Liver (tissue), 9 donors: ENCODE measurements around the gene KDM5A. TPM values are rescaled to one million over a fixed set of nuclear protein-coding genes. Genes with fewer than 3 reads are reported as not detected.

Experiments
- DNase-seq: peaks from one replicate; pipeline ENCODE4 v3.0.0-alpha.2; 2017; ENCODE audit warnings: low spot score
- H3K27ac ChIP-seq, 2 donors: one replicate each; pipeline ENCODE4 v1.7.0; 2013; ENCODE audit warnings: inconsistent platforms in 2 of 2, low read length in 2 of 2, control low read depth in 1 of 2, low read depth in 1 of 2, mild to moderate bottlenecking in 1 of 2
- H3K27me3 ChIP-seq, 4 donors: one replicate each; pipeline versions ENCODE4 v1.6.1 to v1.7.0; 2013; ENCODE audit warnings: low read length in 3 of 4, inconsistent platforms in 1 of 4, mild to moderate bottlenecking in 1 of 4, moderate library complexity in 1 of 4; ENCODE audit not compliant: control insufficient read depth in 4 of 4, insufficient read depth in 4 of 4
- H3K36me3 ChIP-seq, 4 donors: one replicate each; pipeline versions ENCODE4 v1.6.1 to v1.7.0; 2013; ENCODE audit warnings: low read length in 3 of 4, mild to moderate bottlenecking in 3 of 4, low read depth in 1 of 4, moderate library complexity in 1 of 4; ENCODE audit not compliant: control insufficient read depth in 4 of 4, insufficient read depth in 3 of 4
- H3K4me1 ChIP-seq, 4 donors: one replicate each; pipeline versions ENCODE4 v1.6.1 to v1.7.0; 2013; ENCODE audit warnings: low read length in 3 of 4, mild to moderate bottlenecking in 3 of 4, moderate library complexity in 1 of 4; ENCODE audit not compliant: control insufficient read depth in 4 of 4, insufficient read depth in 4 of 4
- H3K4me3 ChIP-seq, 3 donors: one replicate each; pipeline versions ENCODE4 v1.6.1 to v1.7.0; 2013; ENCODE audit warnings: low read length in 3 of 3, control low read depth in 1 of 3, low read depth in 1 of 3, mild to moderate bottlenecking in 1 of 3
- H3K9ac ChIP-seq, 2 donors: one replicate each; pipeline ENCODE4 v1.7.0; 2013; ENCODE audit warnings: low read length in 2 of 2, mild to moderate bottlenecking in 2 of 2, moderate library complexity in 2 of 2, control low read depth in 1 of 2, low read depth in 1 of 2
- H3K9me3 ChIP-seq, 4 donors: one replicate each; pipeline versions ENCODE4 v1.6.1 to v1.7.0; 2013; ENCODE audit warnings: low read length in 3 of 4; ENCODE audit not compliant: control insufficient read depth in 4 of 4
- EGR1 ChIP-seq, 2 donors: IDR thresholded peaks; 2 replicates each; pipeline ENCODE4 v1.6.1; 2016 to 2018; ENCODE audit warnings: antibody characterized with exemption in 2 of 2, low read depth in 2 of 2
- FOXA1 ChIP-seq: IDR thresholded peaks from 2 replicates; pipeline ENCODE4 v1.6.1; 2016; ENCODE audit warnings: antibody characterized with exemption
- FOXA2 ChIP-seq: IDR thresholded peaks from 2 replicates; pipeline ENCODE4 v1.6.1; 2016; ENCODE audit warnings: antibody characterized with exemption
- GABPA ChIP-seq, 2 donors: IDR thresholded peaks in 1 of 2; conservative IDR thresholded peaks in 1 of 2; 2 replicates each; pipeline ENCODE4 v1.6.1; 2016; ENCODE audit warnings: antibody characterized with exemption in 2 of 2, mild to moderate bottlenecking in 1 of 2, moderate library complexity in 1 of 2
- HNF4A ChIP-seq, 2 donors: conservative IDR thresholded peaks; 2 replicates each; pipeline ENCODE4 v1.6.1; 2016; ENCODE audit warnings: antibody characterized with exemption in 2 of 2, mild to moderate bottlenecking in 2 of 2
- HNF4G ChIP-seq: IDR thresholded peaks from 2 replicates; pipeline ENCODE4 v1.6.1; 2016; ENCODE audit warnings: antibody characterized with exemption
- JUND ChIP-seq, 2 donors: IDR thresholded peaks; 2 replicates each; pipeline ENCODE4 v1.6.1; 2016; ENCODE audit warnings: antibody characterized with exemption in 2 of 2
- NR2F2 ChIP-seq: IDR thresholded peaks from 2 replicates; pipeline ENCODE4 v1.6.1; 2016; ENCODE audit warnings: antibody characterized with exemption
- RAD21 ChIP-seq, 2 donors: IDR thresholded peaks; 2 replicates each; pipeline ENCODE4 v1.6.1; 2016; ENCODE audit warnings: antibody characterized with exemption in 2 of 2, mild to moderate bottlenecking in 2 of 2
- RXRA ChIP-seq, 2 donors: IDR thresholded peaks; 2 replicates each; pipeline ENCODE4 v1.6.1; 2017 to 2018; ENCODE audit warnings: antibody characterized with exemption in 2 of 2, mild to moderate bottlenecking in 1 of 2
- SP1 ChIP-seq: IDR thresholded peaks from 2 replicates; pipeline ENCODE4 v1.6.1; 2018; ENCODE audit warnings: antibody characterized with exemption, mild to moderate bottlenecking
- TAF1 ChIP-seq: conservative IDR thresholded peaks from 2 replicates; pipeline ENCODE4 v1.6.1; 2016; ENCODE audit warnings: antibody characterized with exemption, mild to moderate bottlenecking
- YY1 ChIP-seq: IDR thresholded peaks from 2 replicates; pipeline ENCODE4 v1.6.1; 2016; ENCODE audit warnings: antibody characterized with exemption, mild to moderate bottlenecking
- WGBS: extraction: QIAGEN DNeasy Blood & Tissue Kit; methylation state at CpG from one replicate; pipeline ENCODE4 v1.1.7; 2013; 5-methylcytosine and 5-hydroxymethylcytosine counted together
- polyA plus RNA-seq, 2 donors: library from polyadenylated mRNA; stranded (reverse) in 1 of 2; unstranded in 1 of 2; fragments of 200-250 nt in 1 of 2; fragments of >200 nt in 1 of 2; fragmentation: Nextera tagmentation in 1 of 2; extraction: Ambion mirVana in 1 of 2; gene quantifications; one replicate each; pipeline versions ENCODE4 v1.2.1 to v1.2.3, GENCODE V29; 2013 to 2015
- total RNA-seq, 2 donors: library from RNA; depleted of rRNA; stranded (reverse); fragments of >200 nt; gene quantifications; one replicate each; pipeline ENCODE4 v1.2.3, GENCODE V29; 2014
- TF ChIP-seq, protein P1 (sequence below): IDR thresholded peaks from 2 replicates; pipeline ENCODE4 v1.6.1; 2016; ENCODE audit warnings: antibody characterized with exemption, mild to moderate bottlenecking
- TF ChIP-seq, protein P2 (sequence below): IDR thresholded peaks from 2 replicates; pipeline ENCODE4 v1.6.1; 2016; ENCODE audit warnings: antibody characterized with exemption
- TF ChIP-seq, protein P3 (sequence below): IDR thresholded peaks from 2 replicates; pipeline ENCODE4 v1.6.1; 2016; ENCODE audit warnings: antibody characterized with exemption
- TF ChIP-seq, protein P4 (sequence below): fragments of 150-350 bp; IDR thresholded peaks from 2 replicates; pipeline ENCODE4 v1.5.1; 2017; ENCODE audit warnings: improper control_type of control experiment, low read depth, low read length; ENCODE audit not compliant: missing input control
- TF ChIP-seq, protein P5 (sequence below): IDR thresholded peaks from 2 replicates; pipeline ENCODE4 v1.6.1; 2016; ENCODE audit warnings: antibody characterized with exemption
- donor health status: healthy.
- donor health status: healthy.
- donor health status: healthy.
- donor health status: healthy.
- donor health status: healthy.

The KDM5A gene
- total and polyA plus RNA-seq, 4 donors: 7.2 to 33.7 (median 23.6) TPM

DNA sequence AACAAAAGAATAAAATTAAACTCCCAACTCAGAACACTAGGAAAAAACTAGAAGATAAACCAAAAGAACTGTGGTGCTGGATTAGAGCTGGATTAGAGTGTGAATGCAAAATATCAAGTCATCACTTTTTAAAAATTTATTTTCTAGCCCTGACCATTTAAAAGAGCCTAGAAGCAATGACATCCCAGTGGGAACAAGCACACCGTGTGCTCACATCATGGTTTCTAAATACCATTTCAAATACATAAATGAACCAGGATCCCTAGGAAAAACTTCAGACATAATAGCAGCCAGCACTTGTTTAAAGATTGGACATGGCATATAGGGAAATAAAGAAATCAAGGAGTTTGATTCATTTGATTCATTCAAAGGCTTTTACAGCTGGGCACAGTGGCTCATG lies 30.0 kb downstream of the KDM5A start:
- WGBS: 97% methylated on average over 1 of the region's 1 CpG
- H3K27me3 ChIP-seq: no peaks in the 10 kb centered on the region
- peaks cover 0 to 4% (median 0%) of the 10 kb centered on the region in 4 donors for H3K9me3 ChIP-seq
- DNase-seq: no peak
- H3K9ac ChIP-seq: no peak overlapping the region
- H3K4me3 ChIP-seq: no peak overlapping the region
- H3K27ac ChIP-seq: no peak overlapping the region
- H3K4me1 ChIP-seq: no peaks in the 10 kb centered on the region
- no peak for TF ChIP-seq RAD21 (IDR thresholded peaks at IDR 0.05)
- no peak for TF ChIP-seq SP1
- TF ChIP-seq NR2F2: no peak
- TF ChIP-seq, protein P1, sequence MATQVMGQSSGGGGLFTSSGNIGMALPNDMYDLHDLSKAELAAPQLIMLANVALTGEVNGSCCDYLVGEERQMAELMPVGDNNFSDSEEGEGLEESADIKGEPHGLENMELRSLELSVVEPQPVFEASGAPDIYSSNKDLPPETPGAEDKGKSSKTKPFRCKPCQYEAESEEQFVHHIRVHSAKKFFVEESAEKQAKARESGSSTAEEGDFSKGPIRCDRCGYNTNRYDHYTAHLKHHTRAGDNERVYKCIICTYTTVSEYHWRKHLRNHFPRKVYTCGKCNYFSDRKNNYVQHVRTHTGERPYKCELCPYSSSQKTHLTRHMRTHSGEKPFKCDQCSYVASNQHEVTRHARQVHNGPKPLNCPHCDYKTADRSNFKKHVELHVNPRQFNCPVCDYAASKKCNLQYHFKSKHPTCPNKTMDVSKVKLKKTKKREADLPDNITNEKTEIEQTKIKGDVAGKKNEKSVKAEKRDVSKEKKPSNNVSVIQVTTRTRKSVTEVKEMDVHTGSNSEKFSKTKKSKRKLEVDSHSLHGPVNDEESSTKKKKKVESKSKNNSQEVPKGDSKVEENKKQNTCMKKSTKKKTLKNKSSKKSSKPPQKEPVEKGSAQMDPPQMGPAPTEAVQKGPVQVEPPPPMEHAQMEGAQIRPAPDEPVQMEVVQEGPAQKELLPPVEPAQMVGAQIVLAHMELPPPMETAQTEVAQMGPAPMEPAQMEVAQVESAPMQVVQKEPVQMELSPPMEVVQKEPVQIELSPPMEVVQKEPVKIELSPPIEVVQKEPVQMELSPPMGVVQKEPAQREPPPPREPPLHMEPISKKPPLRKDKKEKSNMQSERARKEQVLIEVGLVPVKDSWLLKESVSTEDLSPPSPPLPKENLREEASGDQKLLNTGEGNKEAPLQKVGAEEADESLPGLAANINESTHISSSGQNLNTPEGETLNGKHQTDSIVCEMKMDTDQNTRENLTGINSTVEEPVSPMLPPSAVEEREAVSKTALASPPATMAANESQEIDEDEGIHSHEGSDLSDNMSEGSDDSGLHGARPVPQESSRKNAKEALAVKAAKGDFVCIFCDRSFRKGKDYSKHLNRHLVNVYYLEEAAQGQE: no peak
- TF ChIP-seq EGR1 (IDR thresholded peaks at IDR 0.05; ENCODE audit: low read depth in 2 of 2): no peak
- TF ChIP-seq, protein P2, sequence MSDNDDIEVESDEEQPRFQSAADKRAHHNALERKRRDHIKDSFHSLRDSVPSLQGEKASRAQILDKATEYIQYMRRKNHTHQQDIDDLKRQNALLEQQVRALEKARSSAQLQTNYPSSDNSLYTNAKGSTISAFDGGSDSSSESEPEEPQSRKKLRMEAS: no peak
- TF ChIP-seq FOXA1: no peak
- no peak for TF ChIP-seq TAF1
- TF ChIP-seq RXRA (IDR thresholded peaks at IDR 0.05): no peak
- TF ChIP-seq, protein P3, sequence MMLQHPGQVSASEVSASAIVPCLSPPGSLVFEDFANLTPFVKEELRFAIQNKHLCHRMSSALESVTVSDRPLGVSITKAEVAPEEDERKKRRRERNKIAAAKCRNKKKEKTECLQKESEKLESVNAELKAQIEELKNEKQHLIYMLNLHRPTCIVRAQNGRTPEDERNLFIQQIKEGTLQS: no peak
- no peak for TF ChIP-seq FOXA2
- TF ChIP-seq, protein P4, sequence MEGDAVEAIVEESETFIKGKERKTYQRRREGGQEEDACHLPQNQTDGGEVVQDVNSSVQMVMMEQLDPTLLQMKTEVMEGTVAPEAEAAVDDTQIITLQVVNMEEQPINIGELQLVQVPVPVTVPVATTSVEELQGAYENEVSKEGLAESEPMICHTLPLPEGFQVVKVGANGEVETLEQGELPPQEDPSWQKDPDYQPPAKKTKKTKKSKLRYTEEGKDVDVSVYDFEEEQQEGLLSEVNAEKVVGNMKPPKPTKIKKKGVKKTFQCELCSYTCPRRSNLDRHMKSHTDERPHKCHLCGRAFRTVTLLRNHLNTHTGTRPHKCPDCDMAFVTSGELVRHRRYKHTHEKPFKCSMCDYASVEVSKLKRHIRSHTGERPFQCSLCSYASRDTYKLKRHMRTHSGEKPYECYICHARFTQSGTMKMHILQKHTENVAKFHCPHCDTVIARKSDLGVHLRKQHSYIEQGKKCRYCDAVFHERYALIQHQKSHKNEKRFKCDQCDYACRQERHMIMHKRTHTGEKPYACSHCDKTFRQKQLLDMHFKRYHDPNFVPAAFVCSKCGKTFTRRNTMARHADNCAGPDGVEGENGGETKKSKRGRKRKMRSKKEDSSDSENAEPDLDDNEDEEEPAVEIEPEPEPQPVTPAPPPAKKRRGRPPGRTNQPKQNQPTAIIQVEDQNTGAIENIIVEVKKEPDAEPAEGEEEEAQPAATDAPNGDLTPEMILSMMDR: no peak
- no peak for TF ChIP-seq GABPA (IDR thresholded peaks at IDR 0.05 in 1 of 2, conservative IDR thresholded peaks at IDR 0.05 in 1 of 2)
- TF ChIP-seq, protein P5, sequence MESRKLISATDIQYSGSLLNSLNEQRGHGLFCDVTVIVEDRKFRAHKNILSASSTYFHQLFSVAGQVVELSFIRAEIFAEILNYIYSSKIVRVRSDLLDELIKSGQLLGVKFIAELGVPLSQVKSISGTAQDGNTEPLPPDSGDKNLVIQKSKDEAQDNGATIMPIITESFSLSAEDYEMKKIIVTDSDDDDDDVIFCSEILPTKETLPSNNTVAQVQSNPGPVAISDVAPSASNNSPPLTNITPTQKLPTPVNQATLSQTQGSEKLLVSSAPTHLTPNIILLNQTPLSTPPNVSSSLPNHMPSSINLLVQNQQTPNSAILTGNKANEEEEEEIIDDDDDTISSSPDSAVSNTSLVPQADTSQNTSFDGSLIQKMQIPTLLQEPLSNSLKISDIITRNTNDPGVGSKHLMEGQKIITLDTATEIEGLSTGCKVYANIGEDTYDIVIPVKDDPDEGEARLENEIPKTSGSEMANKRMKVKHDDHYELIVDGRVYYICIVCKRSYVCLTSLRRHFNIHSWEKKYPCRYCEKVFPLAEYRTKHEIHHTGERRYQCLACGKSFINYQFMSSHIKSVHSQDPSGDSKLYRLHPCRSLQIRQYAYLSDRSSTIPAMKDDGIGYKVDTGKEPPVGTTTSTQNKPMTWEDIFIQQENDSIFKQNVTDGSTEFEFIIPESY: no peak
- TF ChIP-seq YY1: no peak
- TF ChIP-seq JUND (IDR thresholded peaks at IDR 0.05): no peak
- TF ChIP-seq HNF4A (conservative IDR thresholded peaks at IDR 0.05): no peak
- no peak for TF ChIP-seq HNF4G
- H3K36me3 ChIP-seq: peaks cover 9 to 77% (median 53%) of the 10 kb centered on the region in 4 donors
